H1 (cell line): Measurements from ENCODE around the gene SEC24C.

ENCODE experiments used
- BACH1 ChIP-seq: IDR thresholded peaks from 2 replicates; pipeline ENCODE4 v1.6.1; 2012; ENCODE audit warnings: low read length, improper control_type of control experiment
- BRCA1 ChIP-seq: IDR thresholded peaks from 2 replicates; pipeline ENCODE4 v1.6.1; 2012; ENCODE audit warnings: low read depth, low read length, improper control_type of control experiment
- EP300 ChIP-seq, 2 experiments: IDR thresholded peaks; 1 replicate in 1 of 2; 2 replicates in 1 of 2; pipeline ENCODE4 v1.6.1; 2011 to 2012; ENCODE audit warnings: low read depth in 2 of 2, low read length in 2 of 2, mild to moderate bottlenecking in 2 of 2, borderline replicate concordance in 1 of 2, inconsistent platforms in 1 of 2, moderate library complexity in 1 of 2
- EZH2 ChIP-seq: fragments of 200-600 bp; sonication (generic); IDR thresholded peaks from 2 replicates; pipeline ENCODE4 v1.7.1; 2012; ENCODE audit warnings: low read depth, mild to moderate bottlenecking, moderate library complexity, low read length, inconsistent platforms; ENCODE audit not compliant: severe bottlenecking
- HDAC2 ChIP-seq, 2 experiments: fragments of 300-600 bp in 1 of 2; sonication (generic) in 1 of 2; IDR thresholded peaks; 2 replicates each; pipeline ENCODE4 v1.6.1; 2011 to 2012; ENCODE audit warnings: low read depth in 2 of 2, low read length in 2 of 2, mild to moderate bottlenecking in 2 of 2, moderate library complexity in 2 of 2, borderline replicate concordance in 1 of 2, inconsistent platforms in 1 of 2
- NRF1 ChIP-seq: IDR thresholded peaks from 2 replicates; pipeline ENCODE4 v1.6.1; 2011; ENCODE audit warnings: mild to moderate bottlenecking, low read depth, low read length, improper control_type of control experiment
- SIRT6 ChIP-seq: IDR thresholded peaks from one replicate; pipeline ENCODE4 v1.7.1; 2012; ENCODE audit warnings: low read length, inconsistent platforms
- SP1 ChIP-seq: IDR thresholded peaks from 2 replicates; pipeline ENCODE4 v1.6.1; 2011; ENCODE audit warnings: low read depth, low read length
- SUZ12 ChIP-seq: fragments of 200-600 bp; sonication (generic); IDR thresholded peaks from 2 replicates; pipeline ENCODE4 v1.6.1; 2012; ENCODE audit warnings: mild to moderate bottlenecking, inconsistent platforms, low read length, moderate library complexity, mixed read lengths
- TEAD4 ChIP-seq: IDR thresholded peaks from 2 replicates; pipeline ENCODE4 v1.6.1; 2012; ENCODE audit warnings: low read depth, low read length, inconsistent platforms, mixed read lengths
- ZNF274 ChIP-seq: IDR thresholded peaks from 2 replicates; pipeline ENCODE4 v1.7.0; 2012; ENCODE audit warnings: low read length, borderline replicate concordance; ENCODE audit errors: extremely low read depth
- TF ChIP-seq, protein P1 (sequence below), 3 experiments: IDR thresholded peaks; 1 replicate in 2 of 3; 2 replicates in 1 of 3; pipeline versions ENCODE4 v1.5.1 to v1.6.1; 2011; ENCODE audit warnings: low read length in 3 of 3, mild to moderate bottlenecking in 3 of 3, inconsistent platforms in 2 of 3, low read depth in 1 of 3, moderate library complexity in 1 of 3; ENCODE audit not compliant: insufficient read depth in 1 of 3; ENCODE audit errors: control extremely low read depth in 1 of 3
- TF ChIP-seq, protein P2 (sequence below): IDR thresholded peaks from 2 replicates; pipeline ENCODE4 v1.6.1; 2011; ENCODE audit warnings: low read depth, mild to moderate bottlenecking, low read length; ENCODE audit not compliant: insufficient read depth

DNA sequence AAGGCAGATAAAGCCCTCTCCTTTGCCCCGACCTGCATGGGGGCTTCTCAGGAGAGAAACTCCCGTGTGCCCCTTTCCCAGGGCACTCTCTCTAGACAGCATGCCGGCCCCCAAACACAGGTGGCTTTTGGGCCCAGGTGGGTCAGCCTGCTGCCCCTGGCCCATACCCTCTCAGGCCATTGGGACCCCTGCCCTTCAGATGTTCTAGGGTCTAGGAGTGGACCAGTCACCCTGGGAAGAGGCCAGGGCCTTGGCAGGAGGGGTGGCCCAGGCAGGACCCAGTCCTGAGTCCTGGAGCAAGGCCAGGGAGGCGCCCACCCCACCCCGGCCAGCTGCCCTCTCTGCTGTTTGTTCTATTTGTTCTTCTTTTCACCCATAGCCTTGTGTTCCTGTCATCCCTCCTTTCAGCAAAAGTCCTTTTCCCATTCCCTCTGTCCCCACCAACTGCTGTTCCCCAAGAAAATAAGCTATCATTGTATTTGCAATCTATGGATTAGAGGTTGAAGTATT, 9.3 kb upstream of the SEC24C start:
- TF ChIP-seq EP300 (IDR thresholded peaks at IDR 0.05; ENCODE audit: borderline replicate concordance in 1 of 2, low read depth in 2 of 2, low read length in 2 of 2) (no peak), HDAC2 (IDR thresholded peaks at IDR 0.05; ENCODE audit: borderline replicate concordance in 1 of 2, low read depth in 2 of 2, low read length in 2 of 2) (no peak), EZH2 (no peak), SUZ12 (no peak), SP1 (no peak), BACH1 (no peak), SIRT6 (no peak), BRCA1 (no peak), ZNF274 (no peak), NRF1 (no peak), TEAD4 (no peak)
- TF ChIP-seq, protein P1, sequence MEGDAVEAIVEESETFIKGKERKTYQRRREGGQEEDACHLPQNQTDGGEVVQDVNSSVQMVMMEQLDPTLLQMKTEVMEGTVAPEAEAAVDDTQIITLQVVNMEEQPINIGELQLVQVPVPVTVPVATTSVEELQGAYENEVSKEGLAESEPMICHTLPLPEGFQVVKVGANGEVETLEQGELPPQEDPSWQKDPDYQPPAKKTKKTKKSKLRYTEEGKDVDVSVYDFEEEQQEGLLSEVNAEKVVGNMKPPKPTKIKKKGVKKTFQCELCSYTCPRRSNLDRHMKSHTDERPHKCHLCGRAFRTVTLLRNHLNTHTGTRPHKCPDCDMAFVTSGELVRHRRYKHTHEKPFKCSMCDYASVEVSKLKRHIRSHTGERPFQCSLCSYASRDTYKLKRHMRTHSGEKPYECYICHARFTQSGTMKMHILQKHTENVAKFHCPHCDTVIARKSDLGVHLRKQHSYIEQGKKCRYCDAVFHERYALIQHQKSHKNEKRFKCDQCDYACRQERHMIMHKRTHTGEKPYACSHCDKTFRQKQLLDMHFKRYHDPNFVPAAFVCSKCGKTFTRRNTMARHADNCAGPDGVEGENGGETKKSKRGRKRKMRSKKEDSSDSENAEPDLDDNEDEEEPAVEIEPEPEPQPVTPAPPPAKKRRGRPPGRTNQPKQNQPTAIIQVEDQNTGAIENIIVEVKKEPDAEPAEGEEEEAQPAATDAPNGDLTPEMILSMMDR (IDR thresholded peaks at IDR 0.05; ENCODE audit: control extremely low read depth in 1 of 3, insufficient read depth in 1 of 3, low read depth in 1 of 3, low read length in 3 of 3): no peak
- TF ChIP-seq, protein P2, sequence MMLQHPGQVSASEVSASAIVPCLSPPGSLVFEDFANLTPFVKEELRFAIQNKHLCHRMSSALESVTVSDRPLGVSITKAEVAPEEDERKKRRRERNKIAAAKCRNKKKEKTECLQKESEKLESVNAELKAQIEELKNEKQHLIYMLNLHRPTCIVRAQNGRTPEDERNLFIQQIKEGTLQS: no peak
